Fibroblast of mammary gland (primary cell): ENCODE measurements around the gene ETFDH.
"Not testable (repeated sequence)": the region's sequence is repeated elsewhere in the genome, so short reads cannot be mapped to it uniquely, and the experiment has no call there.

Source experiments
- DNase-seq: peaks from one replicate; pipeline ENCODE4 v3.0.0-alpha.2; 2010; ENCODE audit warnings: low read depth
- H3K4me3 ChIP-seq: 2 replicates; pipeline ENCODE4 v1.5.1; 2011; ENCODE audit warnings: low read depth, mild to moderate bottlenecking, low read length, moderate library complexity; ENCODE audit not compliant: control insufficient read depth
- CTCF ChIP-seq: conservative IDR thresholded peaks from 2 replicates; pipeline ENCODE4 v1.5.1; 2011; ENCODE audit warnings: low read depth, low read length, inconsistent platforms; ENCODE audit not compliant: control insufficient read depth, insufficient read depth

ETFDH gene

DNA sequence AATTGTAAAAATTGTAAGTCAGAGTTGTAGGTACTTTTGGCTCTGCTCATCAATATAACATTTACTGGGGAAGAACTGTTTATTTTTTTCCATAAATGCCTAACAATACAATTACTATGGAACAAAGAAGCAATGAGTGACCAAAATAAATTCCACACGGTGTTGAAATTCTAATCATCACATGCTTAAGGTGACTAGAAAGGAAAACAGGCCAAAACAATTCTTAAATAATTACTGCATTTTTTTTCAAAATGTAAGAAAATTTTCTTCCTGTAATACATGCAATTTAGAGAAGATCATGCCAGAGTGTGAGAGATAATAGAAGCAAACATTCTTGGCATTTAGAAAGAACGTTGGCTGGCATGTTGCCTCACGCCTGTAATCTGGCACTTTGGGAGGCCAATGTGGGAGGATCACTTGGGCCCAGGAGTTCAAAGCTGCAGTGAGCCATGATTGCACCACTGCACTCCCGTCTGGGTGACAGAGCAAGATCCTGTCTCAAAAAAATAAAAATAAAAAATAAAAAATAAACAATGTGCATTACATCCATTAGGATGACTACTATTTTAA, 22.9 kb upstream of the ETFDH start:
- H3K4me3 ChIP-seq, result no peak overlapping the region
- no peak for TF ChIP-seq CTCF

GRCh38 chr4:158652920-158653319, 19.2 kb upstream of the ETFDH start:
- no peak for TF ChIP-seq CTCF
- no peak overlapping the region for H3K4me3 ChIP-seq
- no peak for DNase-seq

More for the DNA sequence above, 22.9 kb upstream of the ETFDH start:
- DNase-seq, result no peak

DNA sequence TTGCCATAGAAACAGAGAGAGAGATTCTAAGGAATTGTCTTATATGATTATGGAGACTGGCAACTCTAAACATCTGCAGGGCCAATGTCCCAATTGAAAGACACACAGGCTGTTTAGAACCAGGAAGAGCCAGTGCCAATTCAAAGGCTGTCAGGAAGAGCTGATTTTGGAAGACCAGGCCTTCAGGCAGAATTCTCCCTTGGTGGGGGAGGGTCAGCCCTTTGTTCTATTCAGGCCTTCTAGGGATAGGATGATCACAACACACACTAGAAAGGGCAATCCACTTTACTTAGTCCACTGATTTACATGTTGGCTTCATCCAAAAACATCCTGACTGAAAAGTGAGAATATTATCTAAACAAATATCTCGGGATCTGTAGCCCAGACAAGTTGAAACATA, 15.7 kb upstream of the ETFDH start:
- no peak for TF ChIP-seq CTCF
- no peak for DNase-seq
- H3K4me3 ChIP-seq, result no peak overlapping the region

- TF ChIP-seq CTCF, result no peak
- H3K4me3 ChIP-seq, result no peak overlapping the region
- DNase-seq, result no peak
These were observed 14.8 kb upstream of the ETFDH start for GRCh38 chr4:158657291-158657690.

- not testable (repeated sequence) for DNase-seq, H3K4me3 ChIP-seq
These were observed 8.8 kb upstream of the ETFDH start for GRCh38 chr4:158663255-158663654.

- DNase-seq, H3K4me3 ChIP-seq: not testable (repeated sequence)
These were observed 8.1 kb upstream of the ETFDH start for GRCh38 chr4:158663707-158664625.

DNA sequence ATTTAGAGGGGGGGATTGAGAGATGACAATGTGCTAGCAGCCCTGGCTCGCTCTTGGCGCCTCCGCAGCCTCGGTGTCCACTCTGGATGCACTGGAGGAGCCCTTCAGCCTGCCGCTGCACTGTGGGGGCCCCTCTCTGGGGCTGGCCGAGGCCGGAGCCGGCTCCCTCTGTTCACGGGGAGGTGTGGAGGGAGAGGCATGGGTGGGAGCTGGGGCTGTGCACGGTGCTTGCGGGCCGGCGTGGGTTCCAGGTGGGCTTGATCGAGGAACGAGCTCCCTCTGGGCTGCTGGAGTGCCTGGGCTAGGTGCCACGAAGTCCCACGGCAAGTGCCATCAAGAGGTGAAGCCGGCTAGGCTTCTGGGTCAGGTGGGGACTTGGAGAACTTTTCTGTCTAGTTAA, 7.3 kb upstream of the ETFDH start:
- H3K4me3 ChIP-seq, result no peak overlapping the region
- no peak for DNase-seq
- TF ChIP-seq CTCF, result no peak
